ENCODE measurements around the gene STARD7. TPM values are rescaled to one million over a fixed set of nuclear protein-coding genes. Genes with fewer than 3 reads are reported as not detected.

Gene STARD7
- total and polyA plus RNA-seq, 7 experiments from 2014 or later = 56.5 to 133 (median 75.7) TPM

- Mint-ChIP-seq H3K36me3 (peaks cover 0 to 30% (median 0%) of the 10 kb centered on the region in 5 donors), H3K4me1 (peaks cover 21 to 65% (median 46%) of the 10 kb centered on the region in 7 donors), H3K9me3 (peaks cover 0 to 10% (median 0%) of the 10 kb centered on the region in 11 donors), H3K27ac (peak overlapping the region in 8 of 9 donors; percentile 10 to 87 (median 72)), H3K4me3 (peak overlapping the region in 1 of 10 donors; percentile 19), H3K27me3 (no peaks in the 10 kb centered on the region)
- intact Hi-C loops (cut with micrococcal nuclease) = loop anchor here in 1 of 2 donors (2.0 kb wide), 1 partner anchor 18 kb away; the partner anchor contains the start of gene TMEM127
- POLR2A ChIA-PET = interaction anchor here (1.4 kb wide), 1 partner anchor 9 kb away, joined by 5 read pairs; no protein-coding TSS in a partner anchor
- ATAC-seq (no peak), DNase-seq (no peak)
- no peak overlapping the region for H3K4me3 ChIP-seq (ENCODE audit: low read length)
- H3K36me3 ChIP-seq (ENCODE audit: control insufficient read depth in 2 of 3, insufficient read depth in 3 of 3, low read length in 3 of 3) = peaks cover 0 to 5% (median 3%) of the 10 kb centered on the region in 3 experiments
- CTCF ChIA-PET = no interaction called here
- H3K9me3 ChIP-seq (ENCODE audit: control insufficient read depth in 2 of 3, low read length in 3 of 3) = no peaks in the 10 kb centered on the region
- peaks cover 12 to 18% of the 10 kb centered on the region in 2 donors for H3K4me1 ChIP-seq (ENCODE audit: control insufficient read depth in 2 of 2, insufficient read depth in 2 of 2, low read length in 2 of 2)
- H3K27ac ChIP-seq (ENCODE audit: low read depth, low read length) = no peak overlapping the region
- no peaks in the 10 kb centered on the region for H3K27me3 ChIP-seq (ENCODE audit: control insufficient read depth in 2 of 2, insufficient read depth in 2 of 2, low read length in 2 of 2)
These were observed 38.4 kb upstream of the STARD7 start for GRCh38 chr2:96247009-96247408.

DNA sequence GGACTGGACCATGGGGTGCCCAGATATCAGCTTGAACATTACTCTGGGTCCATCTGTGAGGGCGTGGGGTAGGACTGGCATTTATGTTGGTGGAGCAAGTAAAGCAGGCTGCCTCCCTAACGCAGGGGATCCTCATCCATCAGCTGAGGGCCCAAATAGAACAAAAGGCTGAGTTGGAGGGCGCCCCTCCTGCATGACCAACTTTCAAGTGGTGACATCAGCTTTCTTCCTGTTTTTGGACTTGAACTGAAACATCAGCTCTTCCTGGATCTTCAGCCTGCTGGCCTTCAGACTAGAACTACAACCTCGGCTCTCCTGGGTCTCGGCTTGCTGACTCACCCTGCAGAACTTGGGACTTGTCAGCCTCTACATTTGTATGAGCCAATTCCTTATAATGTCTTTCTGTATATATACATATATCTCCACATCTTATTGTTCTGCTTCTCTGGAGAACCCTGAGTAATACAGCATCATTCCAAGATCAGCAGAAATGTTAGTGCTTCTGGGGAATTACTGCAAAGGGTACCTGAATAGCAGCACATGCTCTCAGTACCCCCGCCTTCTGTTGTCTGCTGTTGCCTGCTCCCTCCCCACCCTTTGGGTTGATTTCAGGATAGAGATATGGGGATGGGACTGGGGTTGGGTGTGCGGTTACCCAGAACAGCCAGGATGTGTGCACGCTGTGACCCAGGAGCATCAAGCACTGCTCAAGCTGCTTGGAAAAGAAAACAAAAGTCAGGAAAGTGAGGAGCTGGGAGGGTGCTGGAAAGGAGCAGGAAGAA, 37.2 kb upstream of the STARD7 start:
- DNase-seq (no peak), ATAC-seq (peak; percentile 68)
- peaks cover 28 to 77% (median 57%) of the 10 kb centered on the region in 7 donors for H3K4me1 Mint-ChIP-seq
- no peak overlapping the region for H3K4me3 ChIP-seq (ENCODE audit: low read length)
- no peaks in the 10 kb centered on the region for H3K27me3 ChIP-seq (ENCODE audit: control insufficient read depth in 2 of 2, insufficient read depth in 2 of 2, low read length in 2 of 2)
- CTCF ChIA-PET = no interaction called here
- peaks cover 24 to 30% of the 10 kb centered on the region in 2 donors for H3K4me1 ChIP-seq (ENCODE audit: control insufficient read depth in 2 of 2, insufficient read depth in 2 of 2, low read length in 2 of 2)
- peak overlapping the region; percentile 19 to 96 (median 84) for H3K27ac Mint-ChIP-seq
- no peaks in the 10 kb centered on the region for H3K9me3 ChIP-seq (ENCODE audit: control insufficient read depth in 2 of 3, low read length in 3 of 3)
- peaks cover 0 to 10% (median 0%) of the 10 kb centered on the region in 11 donors for H3K9me3 Mint-ChIP-seq
- H3K36me3 ChIP-seq (ENCODE audit: control insufficient read depth in 2 of 3, insufficient read depth in 3 of 3, low read length in 3 of 3) = no peaks in the 10 kb centered on the region
- no peaks in the 10 kb centered on the region for H3K27me3 Mint-ChIP-seq
- intact Hi-C loops (cut with micrococcal nuclease) = loop anchor here in 1 of 2 donors (2.0 kb wide), 1 partner anchor 19 kb away; the partner anchor contains the start of gene TMEM127
- H3K27ac ChIP-seq (ENCODE audit: low read depth, low read length) = no peak overlapping the region
- H3K4me3 Mint-ChIP-seq = peak overlapping the region in 7 of 10 donors; percentile 3 to 39 (median 20)
- H3K36me3 Mint-ChIP-seq = peaks cover 0 to 28% (median 0%) of the 10 kb centered on the region in 5 donors
- POLR2A ChIA-PET = interaction anchor here (1.3 to 2.4 kb wide), 3 partner anchors 11 to 20 kb away, joined by 3 to 5 read pairs (median 5); partner anchors contain the start of genes CIAO1 and TMEM127

- ChIA-PET CTCF (no interaction called here), POLR2A (interaction anchor here (0.6 to 2.0 kb wide), 5 partner anchors 13 to 338 kb away, joined by 3 to 4 read pairs (median 4); no protein-coding TSS in a partner anchor)
- Mint-ChIP-seq H3K9me3 (peaks cover 0 to 10% (median 0%) of the 10 kb centered on the region in 11 donors), H3K36me3 (peaks cover 0 to 27% (median 0%) of the 10 kb centered on the region in 5 donors), H3K27ac (peak overlapping the region in 1 of 9 donors; percentile 58), H3K27me3 (no peaks in the 10 kb centered on the region), H3K4me3 (no peak overlapping the region), H3K4me1 (peaks cover 28 to 66% (median 60%) of the 10 kb centered on the region in 7 donors)
- intact Hi-C loops (cut with micrococcal nuclease) = no loop called here
- Histone ChIP-seq H3K4me3 (ENCODE audit: low read length) (no peak overlapping the region), H3K9me3 (ENCODE audit: control insufficient read depth in 2 of 3, low read length in 3 of 3) (no peaks in the 10 kb centered on the region), H3K27me3 (ENCODE audit: control insufficient read depth in 2 of 2, insufficient read depth in 2 of 2, low read length in 2 of 2) (no peaks in the 10 kb centered on the region), H3K36me3 (ENCODE audit: control insufficient read depth in 2 of 3, insufficient read depth in 3 of 3, low read length in 3 of 3) (no peaks in the 10 kb centered on the region), H3K27ac (ENCODE audit: low read depth, low read length) (no peak overlapping the region), H3K4me1 (ENCODE audit: control insufficient read depth in 2 of 2, insufficient read depth in 2 of 2, low read length in 2 of 2) (peaks cover 24 to 30% of the 10 kb centered on the region in 2 donors)
- DNase-seq = no peak
- no peak for ATAC-seq
These were observed 35.2 kb upstream of the STARD7 start for GRCh38 chr2:96243843-96244242.

DNA sequence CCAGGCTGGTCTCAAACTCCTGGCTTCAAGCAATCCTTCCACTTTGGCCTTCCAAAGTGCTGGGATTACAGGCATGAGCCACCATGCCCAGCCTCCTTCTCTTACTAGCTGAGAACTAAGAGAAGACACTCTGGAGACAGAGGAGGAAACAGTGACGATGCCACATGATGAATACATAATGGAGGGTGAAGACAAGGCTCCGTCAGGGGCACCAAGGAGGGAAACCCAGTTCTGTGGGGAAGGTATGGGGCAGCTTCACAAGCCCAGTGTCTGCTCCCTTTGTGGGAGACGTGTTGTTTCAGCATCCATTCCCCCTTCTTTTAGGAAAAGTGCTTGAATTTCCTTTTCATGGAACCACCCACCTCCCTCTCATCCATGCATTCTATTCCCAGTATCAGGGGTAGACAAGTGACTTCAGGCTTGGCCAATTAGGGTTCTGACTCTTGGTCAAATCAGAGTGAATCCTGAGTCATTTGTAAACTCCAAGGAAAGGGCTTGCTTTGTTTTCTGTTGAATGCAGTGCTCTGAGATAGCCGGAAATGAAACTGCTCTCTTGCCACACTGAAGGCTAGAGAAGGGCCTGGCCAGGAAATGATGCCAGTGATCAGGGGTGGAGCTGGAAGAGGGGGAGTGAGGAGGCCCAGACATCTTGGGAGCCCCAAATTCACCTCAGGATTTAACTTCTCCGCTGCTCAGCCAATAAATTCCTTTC, 33.4 kb upstream of the STARD7 start:
- no peaks in the 10 kb centered on the region for H3K27me3 Mint-ChIP-seq
- peaks cover 0 to 10% (median 0%) of the 10 kb centered on the region in 11 donors for H3K9me3 Mint-ChIP-seq
- Histone ChIP-seq H3K27ac (ENCODE audit: low read depth, low read length) (peak overlapping the region; percentile 67), H3K36me3 (ENCODE audit: control insufficient read depth in 2 of 3, insufficient read depth in 3 of 3, low read length in 3 of 3) (no peaks in the 10 kb centered on the region), H3K4me1 (ENCODE audit: control insufficient read depth in 2 of 2, insufficient read depth in 2 of 2, low read length in 2 of 2) (peaks cover 24 to 30% of the 10 kb centered on the region in 2 donors), H3K4me3 (ENCODE audit: low read length) (peak overlapping the region; percentile 43), H3K27me3 (ENCODE audit: control insufficient read depth in 2 of 2, insufficient read depth in 2 of 2, low read length in 2 of 2) (no peaks in the 10 kb centered on the region), H3K9me3 (ENCODE audit: control insufficient read depth in 2 of 3, low read length in 3 of 3) (no peaks in the 10 kb centered on the region)
- peaks cover 0 to 26% (median 0%) of the 10 kb centered on the region in 5 donors for H3K36me3 Mint-ChIP-seq
- H3K4me1 Mint-ChIP-seq = peaks cover 26 to 57% (median 52%) of the 10 kb centered on the region in 7 donors
- DNase-seq (peak in 8 of 9 donors; percentile 17 to 57 (median 42)), ATAC-seq (peak; percentile 89)
- H3K4me3 Mint-ChIP-seq = peak overlapping the region; percentile 53 to 79 (median 68)
- peak overlapping the region; percentile 91 to 96 (median 94) for H3K27ac Mint-ChIP-seq
- CTCF ChIA-PET = interaction anchor here (0.6 kb wide), 1 partner anchor 16 kb away, joined by 4 read pairs; no protein-coding TSS in a partner anchor
- POLR2A ChIA-PET = interaction anchor here (0.6 to 3.0 kb wide), 5 partner anchors 17 to 33 kb away, joined by 3 to 12 read pairs (median 5); partner anchors contain the start of genes CIAO1, STARD7 and TMEM127
- intact Hi-C loops (cut with micrococcal nuclease) = loop anchor here (1.0 kb wide), 2 partner anchors 24 to 34 kb away; partner anchors contain the start of genes STARD7 (in 2 of the 2) and CIAO1 (in 1 of the 2)

DNA sequence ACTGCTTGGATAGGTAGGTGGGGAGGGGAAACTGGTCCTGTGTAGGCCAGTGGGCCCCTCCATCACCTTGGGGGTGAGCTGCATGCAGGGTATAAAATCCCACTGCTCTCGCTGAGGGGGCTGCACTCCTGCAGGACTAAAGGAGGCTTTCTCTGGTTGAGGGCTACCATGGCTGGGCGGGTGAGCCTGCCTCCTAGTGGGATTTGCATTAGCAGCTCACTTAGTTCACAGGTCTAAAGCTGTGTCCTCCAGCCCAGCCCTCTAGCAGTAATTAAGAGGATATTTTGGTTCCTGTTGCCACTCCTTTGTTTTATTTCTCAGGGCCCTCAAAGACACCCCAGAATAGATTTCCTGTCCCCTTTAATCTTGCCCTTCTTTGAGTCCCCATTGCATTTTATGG, 32.6 kb upstream of the STARD7 start:
- peaks cover 21 to 49% (median 44%) of the 10 kb centered on the region in 7 donors for H3K4me1 Mint-ChIP-seq
- ChIA-PET CTCF (no interaction called here), POLR2A (interaction anchor here (1.1 to 3.0 kb wide), 3 partner anchors 18 to 33 kb away, joined by 5 to 12 read pairs (median 7); partner anchors contain the start of genes CIAO1, STARD7 and TMEM127)
- Histone ChIP-seq H3K4me3 (ENCODE audit: low read length) (no peak overlapping the region), H3K36me3 (ENCODE audit: control insufficient read depth in 2 of 3, insufficient read depth in 3 of 3, low read length in 3 of 3) (no peaks in the 10 kb centered on the region), H3K9me3 (ENCODE audit: control insufficient read depth in 2 of 3, low read length in 3 of 3) (no peaks in the 10 kb centered on the region), H3K4me1 (ENCODE audit: control insufficient read depth in 2 of 2, insufficient read depth in 2 of 2, low read length in 2 of 2) (peaks cover 24% of the 10 kb centered on the region in 2 donors), H3K27ac (ENCODE audit: low read depth, low read length) (peak overlapping the region; percentile 67), H3K27me3 (ENCODE audit: control insufficient read depth in 2 of 2, insufficient read depth in 2 of 2, low read length in 2 of 2) (no peaks in the 10 kb centered on the region)
- no peaks in the 10 kb centered on the region for H3K27me3 Mint-ChIP-seq
- intact Hi-C loops (cut with micrococcal nuclease) = no loop called here
- H3K4me3 Mint-ChIP-seq = peak overlapping the region in 8 of 10 donors; percentile 6 to 79 (median 67)
- peaks cover 0 to 10% (median 0%) of the 10 kb centered on the region in 11 donors for H3K9me3 Mint-ChIP-seq
- H3K27ac Mint-ChIP-seq = peak overlapping the region; percentile 91 to 96 (median 94)
- DNase-seq (no peak), ATAC-seq (no peak)
- H3K36me3 Mint-ChIP-seq = peaks cover 0 to 21% (median 0%) of the 10 kb centered on the region in 5 donors

Data from naive thymus-derived CD4-positive, alpha-beta T cell (primary cell).